ENCODE results near the gene MEA1.

Gene MEA1

GRCh38 chr6:43029120-43029519 is 15.4 kb upstream of the MEA1 start:
- no peak overlapping the region for H3K4me3 ChIP-seq (ENCODE audit: low read depth, low read length)
- no peak for TF ChIP-seq CTCF (IDR thresholded peaks at IDR 0.05; ENCODE audit: borderline replicate concordance, insufficient read depth, low read depth, low read length)

- no peak for TF ChIP-seq CTCF (IDR thresholded peaks at IDR 0.05; ENCODE audit: borderline replicate concordance, insufficient read depth, low read depth, low read length)
- no peak overlapping the region for H3K4me3 ChIP-seq (ENCODE audit: low read depth, low read length)
These were observed 12.6 kb upstream of the MEA1 start for GRCh38 chr6:43026365-43026764.

- no peak overlapping the region for H3K4me3 ChIP-seq (ENCODE audit: low read depth, low read length)
- no peak for TF ChIP-seq CTCF (IDR thresholded peaks at IDR 0.05; ENCODE audit: borderline replicate concordance, insufficient read depth, low read depth, low read length)
These were observed 10.7 kb upstream of the MEA1 start for GRCh38 chr6:43024436-43024835.

- no peak for TF ChIP-seq CTCF (IDR thresholded peaks at IDR 0.05; ENCODE audit: borderline replicate concordance, insufficient read depth, low read depth, low read length)
These were observed 7.7 kb upstream of the MEA1 start, which contains the start of gene RRP36 for GRCh38 chr6:43021270-43022047. Gene RRP36, plus strand, starts transcription at chr6:43021623. Its CDS starts 32 bp downstream, at chr6:43021655.

GRCh38 chr6:43020847-43021246 is 7.1 kb upstream of the MEA1 start:
- TF ChIP-seq CTCF (IDR thresholded peaks at IDR 0.05; ENCODE audit: borderline replicate concordance, insufficient read depth, low read depth, low read length) = no peak
- H3K4me3 ChIP-seq (ENCODE audit: low read depth, low read length) = no peak overlapping the region

More at GRCh38 chr6:43021270-43022047, 7.7 kb upstream of the MEA1 start, which contains the start of gene RRP36:
- H3K4me3 ChIP-seq (ENCODE audit: low read depth, low read length) = peak within 1 kb of the TSS; percentile 59

- H3K4me3 ChIP-seq (ENCODE audit: low read depth, low read length) = no peak overlapping the region
- TF ChIP-seq CTCF (IDR thresholded peaks at IDR 0.05; ENCODE audit: borderline replicate concordance, insufficient read depth, low read depth, low read length) = no peak
These were observed 6.4 kb upstream of the MEA1 start for GRCh38 chr6:43020052-43020705.

- no peak for TF ChIP-seq CTCF (IDR thresholded peaks at IDR 0.05; ENCODE audit: borderline replicate concordance, insufficient read depth, low read depth, low read length)
- no peak overlapping the region for H3K4me3 ChIP-seq (ENCODE audit: low read depth, low read length)
These were observed 5.4 kb upstream of the MEA1 start for GRCh38 chr6:43019152-43019551.

All from GM12875 (cell line).